Adrenal gland (tissue), 12 donors: ENCODE results near the gene MSI1. TPM values are rescaled to one million over a fixed set of nuclear protein-coding genes. Genes with fewer than 3 reads are reported as not detected.
A peak's percentile ranks its signal among the peaks of the same experiment; 100 is the strongest.

Experiments
- DNase-seq, 7 donors: peaks; one replicate each; pipeline ENCODE4 v3.0.0-alpha.2; 2019 to 2020
- H3K27ac ChIP-seq, 5 donors: fragments of 200-600 bp; sonication (generic) in 4 of 5; 1 replicate in 3 of 5; 2 replicates in 2 of 5; pipeline versions ENCODE4 v1.5.1 to v1.8.0; 2016 to 2020; ENCODE audit warnings: mild to moderate bottlenecking in 1 of 5
- H3K27me3 ChIP-seq: fragments of 200-600 bp; 2 replicates; pipeline ENCODE4 v1.8.0; 2021
- H3K36me3 ChIP-seq, 2 donors: fragments of 200-600 bp; replicated peaks in 1 of 2; 1 replicate in 1 of 2; 2 replicates in 1 of 2; pipeline versions ENCODE4 v1.5.1 to v1.8.0; 2018 to 2022
- H3K4me1 ChIP-seq, 2 donors: fragments of 200-600 bp; replicated peaks in 1 of 2; 1 replicate in 1 of 2; 2 replicates in 1 of 2; pipeline versions ENCODE4 v1.5.1 to v1.8.0; 2018 to 2021
- H3K4me3 ChIP-seq, 4 donors: fragments of 200-600 bp; sonication (generic) in 3 of 4; one replicate each; pipeline ENCODE4 v1.5.1; 2016 to 2018
- H3K9me3 ChIP-seq, 3 donors: fragments of 200-600 bp; sonication (generic) in 1 of 3; replicated peaks in 1 of 3; 1 replicate in 2 of 3; 2 replicates in 1 of 3; pipeline versions ENCODE4 v1.5.1 to v1.8.0; 2016 to 2021
- CTCF ChIP-seq, 6 experiments: fragments of 450-650 bp in 4 of 6; fragments of 200-600 bp in 2 of 6; sonication (generic) in 1 of 6; IDR thresholded peaks; 1 replicate in 5 of 6; 2 replicates in 1 of 6; pipeline versions ENCODE4 v1.5.1 to v1.8.0; 2016 to 2021; ENCODE audit warnings: antibody characterized with exemption in 6 of 6, mild to moderate bottlenecking in 2 of 6, moderate library complexity in 1 of 6
- POLR2A ChIP-seq, 2 donors: fragments of 450-650 bp; IDR thresholded peaks; one replicate each; pipeline ENCODE4 v1.6.1; 2017; ENCODE audit warnings: antibody characterized with exemption in 2 of 2, mild to moderate bottlenecking in 2 of 2, moderate library complexity in 1 of 2
- WGBS, 4 donors: extraction: QIAGEN DNeasy Blood & Tissue Kit in 2 of 4; methylation state at CpG; one replicate each; pipeline versions ENCODE4 v1.1.5 to v1.1.7; 2013 to 2017; 5-methylcytosine and 5-hydroxymethylcytosine counted together
- intact Hi-C, 2 donors: fragments of 100-400 bp; cut with DNase I; formaldehyde crosslinking; loops; one replicate each; pipeline versions ENCODE4 v1.14.1 to v1.15.0; 2022 to 2023
- polyA plus RNA-seq, 3 donors: library from polyadenylated mRNA; stranded (reverse); fragments of 200-250 nt in 2 of 3; fragments of 350-450 nt in 1 of 3; fragmentation: Illumina TruSeq in 1 of 3; extraction: RNeasy Lipid Tissue Mini Kit (QIAGEN cat#74804) in 1 of 3; gene quantifications; one replicate each; pipeline ENCODE4 v1.2.3, GENCODE V29; 2013 to 2014
- total RNA-seq, 9 donors: library from RNA; depleted of rRNA in 4 of 9; stranded (reverse); fragments of >200 nt in 4 of 9; fragments of 120-200 nt in 1 of 9; fragmentation: NEBNext Ultra II Directional in 1 of 9; extraction: Animal tissue kit (Norgen Biotek cat#: 25700) in 1 of 9; gene quantifications; one replicate each; pipeline versions ENCODE4 v1.1.0 to v1.2.4, GENCODE V29; 2013 to 2023
- donor health status: healthy with polysubstance abuse.
- donor health status: Bipolar disorder and iron deficiency.
- donor health status: DM: yes; HTN: yes; CAD: no.
- donor health status: DM: no; HTN: no; CAD: no.
- donor health status: DM: no; HTN: no; CAD: no.
- donor health status: DM: yes; HTN: yes; CAD: no.

The MSI1 gene
- total and polyA plus RNA-seq, 12 donors = 0.87 to 24.2 (median 6.7) TPM

GRCh38 chr12:120323772-120324171, 45.2 kb downstream of the MSI1 start:
- H3K9me3 ChIP-seq = no peaks in the 10 kb centered on the region
- H3K27ac ChIP-seq = no peak overlapping the region
- H3K4me1 ChIP-seq = peaks cover 8 to 16% of the 10 kb centered on the region in 2 donors
- H3K36me3 ChIP-seq = no peaks in the 10 kb centered on the region
- no peaks in the 10 kb centered on the region for H3K27me3 ChIP-seq
- no peak for DNase-seq
- intact Hi-C loops = no loop called here
- TF ChIP-seq POLR2A (IDR thresholded peaks at IDR 0.05) = no peak
- TF ChIP-seq CTCF (IDR thresholded peaks at IDR 0.05) = no peak
- WGBS, 4 donors = 74 to 90% (median 82%) methylated on average over 2 of the region's 2 CpGs
- no peak overlapping the region for H3K4me3 ChIP-seq

GRCh38 chr12:120321382-120322202, 47.4 kb downstream of the MSI1 start:
- Histone ChIP-seq H3K27ac (no peak overlapping the region), H3K4me3 (no peak overlapping the region), H3K4me1 (peaks cover 5 to 8% of the 10 kb centered on the region in 2 donors), H3K27me3 (no peaks in the 10 kb centered on the region), H3K36me3 (no peaks in the 10 kb centered on the region), H3K9me3 (no peaks in the 10 kb centered on the region)
- TF ChIP-seq POLR2A (IDR thresholded peaks at IDR 0.05) = no peak
- no peak for TF ChIP-seq CTCF (IDR thresholded peaks at IDR 0.05)
- intact Hi-C loops = no loop called here
- no peak for DNase-seq
- WGBS, 4 donors = 73 to 81% (median 81%) methylated on average over 13 of the region's 13 CpGs

- peak; percentile 99 to 100 (median 100) for DNase-seq
- intact Hi-C loops = no loop called here
- peak overlapping the region in 3 of 4 donors; percentile 36 to 59 (median 48) for H3K4me3 ChIP-seq
- TF ChIP-seq POLR2A (IDR thresholded peaks at IDR 0.05) = peak; percentile 77 to 94
- peak; percentile 36 to 84 (median 76) for TF ChIP-seq CTCF (IDR thresholded peaks at IDR 0.05)
- peak overlapping the region; percentile 76 to 91 (median 80) for H3K27ac ChIP-seq
- no peaks in the 10 kb centered on the region for H3K9me3 ChIP-seq
- no peaks in the 10 kb centered on the region for H3K36me3 ChIP-seq
- no peaks in the 10 kb centered on the region for H3K27me3 ChIP-seq
- peaks cover 9% of the 10 kb centered on the region in 2 donors for H3K4me1 ChIP-seq
- WGBS, 4 donors = 1 to 3% (median 2%) methylated on average over 20 to 42 of the region's 42 CpGs
Observed at GRCh38 chr12:120317224-120318105, 51.5 kb downstream of the MSI1 start.

- DNase-seq = peak in 3 of 7 donors; percentile 52 to 60 (median 52)
- Histone ChIP-seq H3K36me3 (no peaks in the 10 kb centered on the region), H3K9me3 (no peaks in the 10 kb centered on the region), H3K27ac (peak overlapping the region; percentile 76 to 91 (median 80)), H3K27me3 (no peaks in the 10 kb centered on the region), H3K4me3 (peak overlapping the region in 2 of 4 donors; percentile 36 to 48), H3K4me1 (peaks cover 9% of the 10 kb centered on the region in 2 donors)
- TF ChIP-seq CTCF (IDR thresholded peaks at IDR 0.05) (no peak), POLR2A (IDR thresholded peaks at IDR 0.05) (no peak)
- WGBS, 4 donors = 22 to 33% (median 26%) methylated on average over 9 of the region's 9 CpGs
- intact Hi-C loops = no loop called here
Observed at GRCh38 chr12:120316798-120317223, 52.2 kb downstream of the MSI1 start.
